ENCODE data around the gene IP6K3.

The IP6K3 gene

GRCh38 chr6:33761922-33762629, 15.4 kb upstream of the IP6K3 start:
- peaks cover 0 to 14% (median 9%) of the 10 kb centered on the region in 5 donors for H3K4me1 ChIP-seq (ENCODE audit: control insufficient read depth in 5 of 5, insufficient read depth in 5 of 5, low read length in 5 of 5)
- H3K4me3 ChIP-seq (ENCODE audit: low read depth in 1 of 5, low read length in 5 of 5): no peak overlapping the region
- H3K9me3 ChIP-seq (ENCODE audit: control insufficient read depth in 5 of 5, low read length in 5 of 5): peaks cover 0 to 2% (median 0%) of the 10 kb centered on the region in 5 donors
- no peaks in the 10 kb centered on the region for H3K27me3 ChIP-seq (ENCODE audit: control insufficient read depth in 5 of 5, insufficient read depth in 4 of 5, low read length in 5 of 5)
- H3K36me3 ChIP-seq (ENCODE audit: control insufficient read depth in 5 of 5, insufficient read depth in 5 of 5, low read length in 5 of 5): no peaks in the 10 kb centered on the region
- H3K27ac ChIP-seq (ENCODE audit: low read depth, low read length): no peak overlapping the region
- no peak overlapping the region for H3K9ac ChIP-seq (ENCODE audit: low read length in 5 of 5)

- Histone ChIP-seq H3K27ac (ENCODE audit: low read depth, low read length) (no peak overlapping the region), H3K9ac (ENCODE audit: low read length in 5 of 5) (no peak overlapping the region), H3K9me3 (ENCODE audit: control insufficient read depth in 5 of 5, low read length in 5 of 5) (no peaks in the 10 kb centered on the region), H3K36me3 (ENCODE audit: control insufficient read depth in 5 of 5, insufficient read depth in 5 of 5, low read length in 5 of 5) (no peaks in the 10 kb centered on the region), H3K4me1 (ENCODE audit: control insufficient read depth in 5 of 5, insufficient read depth in 5 of 5, low read length in 5 of 5) (peaks cover 0 to 14% (median 8%) of the 10 kb centered on the region in 5 donors), H3K4me3 (ENCODE audit: low read depth in 1 of 5, low read length in 5 of 5) (no peak overlapping the region), H3K27me3 (ENCODE audit: control insufficient read depth in 5 of 5, insufficient read depth in 4 of 5, low read length in 5 of 5) (no peaks in the 10 kb centered on the region)
Observed at GRCh38 chr6:33761581-33761921, 14.8 kb upstream of the IP6K3 start.

- Histone ChIP-seq H3K27ac (ENCODE audit: low read depth, low read length) (no peak overlapping the region), H3K4me3 (ENCODE audit: low read depth in 1 of 5, low read length in 5 of 5) (no peak overlapping the region), H3K36me3 (ENCODE audit: control insufficient read depth in 5 of 5, insufficient read depth in 5 of 5, low read length in 5 of 5) (no peaks in the 10 kb centered on the region), H3K27me3 (ENCODE audit: control insufficient read depth in 5 of 5, insufficient read depth in 4 of 5, low read length in 5 of 5) (no peaks in the 10 kb centered on the region), H3K9ac (ENCODE audit: low read length in 5 of 5) (no peak overlapping the region), H3K9me3 (ENCODE audit: control insufficient read depth in 5 of 5, low read length in 5 of 5) (no peaks in the 10 kb centered on the region), H3K4me1 (ENCODE audit: control insufficient read depth in 5 of 5, insufficient read depth in 5 of 5, low read length in 5 of 5) (peaks cover 0 to 14% (median 8%) of the 10 kb centered on the region in 5 donors)
Observed at GRCh38 chr6:33759887-33760629, 13.4 kb upstream of the IP6K3 start.

GRCh38 chr6:33758815-33759216, 12.1 kb upstream of the IP6K3 start:
- Histone ChIP-seq H3K27ac (ENCODE audit: low read depth, low read length) (no peak overlapping the region), H3K27me3 (ENCODE audit: control insufficient read depth in 5 of 5, insufficient read depth in 4 of 5, low read length in 5 of 5) (no peaks in the 10 kb centered on the region), H3K4me3 (ENCODE audit: low read depth in 1 of 5, low read length in 5 of 5) (no peak overlapping the region), H3K9ac (ENCODE audit: low read length in 5 of 5) (no peak overlapping the region), H3K36me3 (ENCODE audit: control insufficient read depth in 5 of 5, insufficient read depth in 5 of 5, low read length in 5 of 5) (no peaks in the 10 kb centered on the region), H3K9me3 (ENCODE audit: control insufficient read depth in 5 of 5, low read length in 5 of 5) (no peaks in the 10 kb centered on the region), H3K4me1 (ENCODE audit: control insufficient read depth in 5 of 5, insufficient read depth in 5 of 5, low read length in 5 of 5) (peaks cover 0 to 14% (median 8%) of the 10 kb centered on the region in 5 donors)

- H3K4me1 ChIP-seq (ENCODE audit: control insufficient read depth in 5 of 5, insufficient read depth in 5 of 5, low read length in 5 of 5): peaks cover 0 to 14% (median 8%) of the 10 kb centered on the region in 5 donors
Observed at GRCh38 chr6:33757906-33758305, 11.2 kb upstream of the IP6K3 start.

GRCh38 chr6:33757113-33757512, 10.4 kb upstream of the IP6K3 start:
- Histone ChIP-seq H3K27ac (ENCODE audit: low read depth, low read length) (no peak overlapping the region), H3K27me3 (ENCODE audit: control insufficient read depth in 5 of 5, insufficient read depth in 4 of 5, low read length in 5 of 5) (no peaks in the 10 kb centered on the region), H3K36me3 (ENCODE audit: control insufficient read depth in 5 of 5, insufficient read depth in 5 of 5, low read length in 5 of 5) (no peaks in the 10 kb centered on the region), H3K4me1 (ENCODE audit: control insufficient read depth in 5 of 5, insufficient read depth in 5 of 5, low read length in 5 of 5) (peaks cover 0 to 12% (median 7%) of the 10 kb centered on the region in 5 donors), H3K4me3 (ENCODE audit: low read depth in 1 of 5, low read length in 5 of 5) (no peak overlapping the region), H3K9ac (ENCODE audit: low read length in 5 of 5) (no peak overlapping the region), H3K9me3 (ENCODE audit: control insufficient read depth in 5 of 5, low read length in 5 of 5) (no peaks in the 10 kb centered on the region)

More at GRCh38 chr6:33757906-33758305, 11.2 kb upstream of the IP6K3 start:
- Histone ChIP-seq H3K27ac (ENCODE audit: low read depth, low read length) (no peak overlapping the region), H3K9me3 (ENCODE audit: control insufficient read depth in 5 of 5, low read length in 5 of 5) (no peaks in the 10 kb centered on the region), H3K27me3 (ENCODE audit: control insufficient read depth in 5 of 5, insufficient read depth in 4 of 5, low read length in 5 of 5) (no peaks in the 10 kb centered on the region), H3K36me3 (ENCODE audit: control insufficient read depth in 5 of 5, insufficient read depth in 5 of 5, low read length in 5 of 5) (no peaks in the 10 kb centered on the region), H3K9ac (ENCODE audit: low read length in 5 of 5) (no peak overlapping the region), H3K4me3 (ENCODE audit: low read depth in 1 of 5, low read length in 5 of 5) (no peak overlapping the region)

- H3K27me3 ChIP-seq (ENCODE audit: control insufficient read depth in 5 of 5, insufficient read depth in 4 of 5, low read length in 5 of 5): no peaks in the 10 kb centered on the region
- no peaks in the 10 kb centered on the region for H3K9me3 ChIP-seq (ENCODE audit: control insufficient read depth in 5 of 5, low read length in 5 of 5)
- no peak overlapping the region for H3K4me3 ChIP-seq (ENCODE audit: low read depth in 1 of 5, low read length in 5 of 5)
- H3K9ac ChIP-seq (ENCODE audit: low read length in 5 of 5): no peak overlapping the region
- H3K36me3 ChIP-seq (ENCODE audit: control insufficient read depth in 5 of 5, insufficient read depth in 5 of 5, low read length in 5 of 5): no peaks in the 10 kb centered on the region
- H3K4me1 ChIP-seq (ENCODE audit: control insufficient read depth in 5 of 5, insufficient read depth in 5 of 5, low read length in 5 of 5): peaks cover 0 to 5% (median 0%) of the 10 kb centered on the region in 5 donors
- H3K27ac ChIP-seq (ENCODE audit: low read depth, low read length): no peak overlapping the region
Observed at GRCh38 chr6:33756211-33756954, 9.7 kb upstream of the IP6K3 start.

- Histone ChIP-seq H3K27ac (ENCODE audit: low read depth, low read length) (no peak overlapping the region), H3K9me3 (ENCODE audit: control insufficient read depth in 5 of 5, low read length in 5 of 5) (no peaks in the 10 kb centered on the region), H3K36me3 (ENCODE audit: control insufficient read depth in 5 of 5, insufficient read depth in 5 of 5, low read length in 5 of 5) (no peaks in the 10 kb centered on the region), H3K9ac (ENCODE audit: low read length in 5 of 5) (no peak overlapping the region), H3K4me3 (ENCODE audit: low read depth in 1 of 5, low read length in 5 of 5) (no peak overlapping the region), H3K27me3 (ENCODE audit: control insufficient read depth in 5 of 5, insufficient read depth in 4 of 5, low read length in 5 of 5) (peaks cover 0 to 3% (median 0%) of the 10 kb centered on the region in 5 donors), H3K4me1 (ENCODE audit: control insufficient read depth in 5 of 5, insufficient read depth in 5 of 5, low read length in 5 of 5) (peaks cover 0 to 12% (median 0%) of the 10 kb centered on the region in 5 donors)
Observed at GRCh38 chr6:33755070-33755869, 8.6 kb upstream of the IP6K3 start.

GRCh38 chr6:33754222-33754621, 7.5 kb upstream of the IP6K3 start:
- H3K4me1 ChIP-seq (ENCODE audit: control insufficient read depth in 5 of 5, insufficient read depth in 5 of 5, low read length in 5 of 5): peaks cover 0 to 12% (median 0%) of the 10 kb centered on the region in 5 donors
- H3K9me3 ChIP-seq (ENCODE audit: control insufficient read depth in 5 of 5, low read length in 5 of 5): no peaks in the 10 kb centered on the region
- H3K27ac ChIP-seq (ENCODE audit: low read depth, low read length): no peak overlapping the region
- no peak overlapping the region for H3K4me3 ChIP-seq (ENCODE audit: low read depth in 1 of 5, low read length in 5 of 5)
- no peaks in the 10 kb centered on the region for H3K36me3 ChIP-seq (ENCODE audit: control insufficient read depth in 5 of 5, insufficient read depth in 5 of 5, low read length in 5 of 5)
- H3K9ac ChIP-seq (ENCODE audit: low read length in 5 of 5): no peak overlapping the region
- H3K27me3 ChIP-seq (ENCODE audit: control insufficient read depth in 5 of 5, insufficient read depth in 4 of 5, low read length in 5 of 5): peaks cover 0 to 3% (median 0%) of the 10 kb centered on the region in 5 donors

Data from subcutaneous abdominal adipose tissue (tissue), 5 donors.